ENCODE measurements around the gene SIRT4. TPM values are rescaled to one million over a fixed set of nuclear protein-coding genes. Genes with fewer than 3 reads are reported as not detected.

SIRT4 gene
- total RNA-seq, 1 donor from 2014 or later, result 4.5 TPM

GRCh38 chr12:120267736-120268135 lies 34.4 kb upstream of the SIRT4 start:
- Mint-ChIP-seq H3K9me3 (ENCODE audit: low read depth) (no peaks in the 10 kb centered on the region), H3K4me1 (ENCODE audit: low read depth) (peaks cover 19% of the 10 kb centered on the region), H3K36me3 (ENCODE audit: insufficient read depth) (no peaks in the 10 kb centered on the region), H3K27ac (peak overlapping the region; percentile 41), H3K27me3 (no peaks in the 10 kb centered on the region), H3K4me3 (ENCODE audit: low read depth) (no peak overlapping the region)
- no peak for DNase-seq (ENCODE audit: low spot score, unreplicated experiment)
- TF ChIP-seq, protein P1, sequence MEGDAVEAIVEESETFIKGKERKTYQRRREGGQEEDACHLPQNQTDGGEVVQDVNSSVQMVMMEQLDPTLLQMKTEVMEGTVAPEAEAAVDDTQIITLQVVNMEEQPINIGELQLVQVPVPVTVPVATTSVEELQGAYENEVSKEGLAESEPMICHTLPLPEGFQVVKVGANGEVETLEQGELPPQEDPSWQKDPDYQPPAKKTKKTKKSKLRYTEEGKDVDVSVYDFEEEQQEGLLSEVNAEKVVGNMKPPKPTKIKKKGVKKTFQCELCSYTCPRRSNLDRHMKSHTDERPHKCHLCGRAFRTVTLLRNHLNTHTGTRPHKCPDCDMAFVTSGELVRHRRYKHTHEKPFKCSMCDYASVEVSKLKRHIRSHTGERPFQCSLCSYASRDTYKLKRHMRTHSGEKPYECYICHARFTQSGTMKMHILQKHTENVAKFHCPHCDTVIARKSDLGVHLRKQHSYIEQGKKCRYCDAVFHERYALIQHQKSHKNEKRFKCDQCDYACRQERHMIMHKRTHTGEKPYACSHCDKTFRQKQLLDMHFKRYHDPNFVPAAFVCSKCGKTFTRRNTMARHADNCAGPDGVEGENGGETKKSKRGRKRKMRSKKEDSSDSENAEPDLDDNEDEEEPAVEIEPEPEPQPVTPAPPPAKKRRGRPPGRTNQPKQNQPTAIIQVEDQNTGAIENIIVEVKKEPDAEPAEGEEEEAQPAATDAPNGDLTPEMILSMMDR (IDR thresholded peaks at IDR 0.05; ENCODE audit: unreplicated experiment), result no peak

GRCh38 chr12:120276734-120277133 lies 25.4 kb upstream of the SIRT4 start:
- H3K4me3 Mint-ChIP-seq (ENCODE audit: low read depth), result no peak overlapping the region
- DNase-seq (ENCODE audit: low spot score, unreplicated experiment), result no peak
- peaks cover 4% of the 10 kb centered on the region for H3K36me3 Mint-ChIP-seq (ENCODE audit: insufficient read depth)
- H3K4me1 Mint-ChIP-seq (ENCODE audit: low read depth), result peaks cover 4% of the 10 kb centered on the region
- H3K27ac Mint-ChIP-seq, result peak overlapping the region; percentile 24
- no peaks in the 10 kb centered on the region for H3K27me3 Mint-ChIP-seq
- H3K9me3 Mint-ChIP-seq (ENCODE audit: low read depth), result peaks cover 3% of the 10 kb centered on the region
- TF ChIP-seq, protein P1 (IDR thresholded peaks at IDR 0.05; ENCODE audit: unreplicated experiment), result no peak

GRCh38 chr12:120278137-120279069 lies 23.7 kb upstream of the SIRT4 start:
- DNase-seq (ENCODE audit: low spot score, unreplicated experiment), result no peak
- Mint-ChIP-seq H3K9me3 (ENCODE audit: low read depth) (peaks cover 3% of the 10 kb centered on the region), H3K27ac (no peak overlapping the region)

GRCh38 chr12:120283318-120283717 lies 18.8 kb upstream of the SIRT4 start:
- no peaks in the 10 kb centered on the region for H3K4me1 Mint-ChIP-seq (ENCODE audit: low read depth)
- H3K27me3 Mint-ChIP-seq, result no peaks in the 10 kb centered on the region
- H3K9me3 Mint-ChIP-seq (ENCODE audit: low read depth), result peaks cover 3% of the 10 kb centered on the region
- TF ChIP-seq, protein P1 (IDR thresholded peaks at IDR 0.05; ENCODE audit: unreplicated experiment), result no peak
- H3K27ac Mint-ChIP-seq, result no peak overlapping the region
- no peak for DNase-seq (ENCODE audit: low spot score, unreplicated experiment)
- no peak overlapping the region for H3K4me3 Mint-ChIP-seq (ENCODE audit: low read depth)
- H3K36me3 Mint-ChIP-seq (ENCODE audit: insufficient read depth), result peaks cover 3% of the 10 kb centered on the region

More at GRCh38 chr12:120278137-120279069, 23.7 kb upstream of the SIRT4 start:
- H3K27me3 Mint-ChIP-seq, result no peaks in the 10 kb centered on the region
- H3K4me3 Mint-ChIP-seq (ENCODE audit: low read depth), result no peak overlapping the region
- peaks cover 4% of the 10 kb centered on the region for H3K4me1 Mint-ChIP-seq (ENCODE audit: low read depth)
- peaks cover 4% of the 10 kb centered on the region for H3K36me3 Mint-ChIP-seq (ENCODE audit: insufficient read depth)
- TF ChIP-seq, protein P1 (IDR thresholded peaks at IDR 0.05; ENCODE audit: unreplicated experiment), result no peak

DNA sequence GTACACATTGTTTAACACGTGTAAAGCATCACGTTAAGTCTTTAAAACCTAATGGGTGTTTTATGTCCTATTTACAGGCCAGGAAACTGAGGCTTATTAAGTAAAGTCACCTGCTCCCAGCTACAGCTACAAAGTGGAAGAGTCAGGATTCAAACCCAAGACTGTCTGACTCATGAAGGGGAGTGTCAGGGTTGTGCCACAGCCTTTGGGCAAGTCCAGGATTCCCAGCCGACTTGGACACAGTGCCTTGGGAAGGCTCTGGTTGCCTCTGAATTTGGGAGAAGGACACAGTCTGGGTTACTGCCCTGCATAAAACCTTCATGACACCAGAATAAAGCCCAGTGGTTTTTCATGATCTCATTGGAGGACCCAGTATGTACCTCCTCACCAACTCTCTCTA lies 17.7 kb upstream of the SIRT4 start:
- TF ChIP-seq, protein P1 (IDR thresholded peaks at IDR 0.05; ENCODE audit: unreplicated experiment), result no peak
- Mint-ChIP-seq H3K4me1 (ENCODE audit: low read depth) (no peaks in the 10 kb centered on the region), H3K27ac (no peak overlapping the region), H3K9me3 (ENCODE audit: low read depth) (no peaks in the 10 kb centered on the region), H3K27me3 (no peaks in the 10 kb centered on the region), H3K36me3 (ENCODE audit: insufficient read depth) (no peaks in the 10 kb centered on the region), H3K4me3 (ENCODE audit: low read depth) (no peak overlapping the region)
- DNase-seq (ENCODE audit: low spot score, unreplicated experiment), result no peak
